Colonic mucosa (tissue), 4 donors: Measurements from ENCODE around the gene FAM117B. TPM values are rescaled to one million over a fixed set of nuclear protein-coding genes. Genes with fewer than 3 reads are reported as not detected.

Experiments
- DNase-seq: peaks from one replicate; pipeline ENCODE4 v3.0.0-alpha.2; 2020
- H3K27ac ChIP-seq: fragments of 200-600 bp; one replicate; pipeline ENCODE4 v1.8.0; 2021
- H3K27me3 ChIP-seq: fragments of 200-600 bp; one replicate; pipeline ENCODE4 v1.8.0; 2021
- H3K36me3 ChIP-seq: fragments of 200-600 bp; one replicate; pipeline ENCODE4 v1.8.0; 2021
- H3K4me1 ChIP-seq: fragments of 200-600 bp; one replicate; pipeline ENCODE4 v1.8.0; 2021; ENCODE audit warnings: mild to moderate bottlenecking
- H3K4me3 ChIP-seq: fragments of 200-600 bp; one replicate; pipeline ENCODE4 v1.8.0; 2021
- H3K9ac ChIP-seq, 2 donors: one replicate each; pipeline ENCODE4 v1.7.0; 2013; ENCODE audit warnings: control low read depth in 2 of 2, low read depth in 2 of 2, low read length in 2 of 2
- H3K9me3 ChIP-seq: fragments of 200-600 bp; one replicate; pipeline ENCODE4 v1.8.0; 2021
- CTCF ChIP-seq: fragments of 200-600 bp; IDR thresholded peaks from one replicate; pipeline ENCODE4 v1.8.0; 2022; ENCODE audit warnings: antibody characterized with exemption, mild to moderate bottlenecking
- intact Hi-C: fragments of 100-400 bp; cut with DNase I; formaldehyde crosslinking; loops from one replicate; pipeline ENCODE4 v1.14.1; 2022
- total RNA-seq, 2 donors: library from RNA; stranded (reverse); fragmentation: NEBNext Ultra II Directional in 1 of 2; extraction: Animal tissue kit (Norgen Biotek cat#: 25700) in 1 of 2; gene quantifications; one replicate each; pipeline ENCODE4 v1.2.1, GENCODE V29; 2021
- donor health status: healthy.
- donor health status: DM: no; HTN: no; CAD: no.
- donor health status: DM: no; HTN: no; CAD: no.

The FAM117B gene
- total RNA-seq, 2 donors from 2014 or later = 16.3 to 20.1 TPM

GRCh38 chr2:202813387-202813786, 178.6 kb downstream of the FAM117B start:
- no peaks in the 10 kb centered on the region for H3K27me3 ChIP-seq
- H3K36me3 ChIP-seq = no peaks in the 10 kb centered on the region
- H3K9ac ChIP-seq = no peak overlapping the region
- no peak overlapping the region for H3K4me3 ChIP-seq
- no peaks in the 10 kb centered on the region for H3K9me3 ChIP-seq
- no peak for DNase-seq
- H3K27ac ChIP-seq = no peak overlapping the region
- no peaks in the 10 kb centered on the region for H3K4me1 ChIP-seq
- TF ChIP-seq CTCF = no peak
- intact Hi-C loops = no loop called here

- H3K4me3 ChIP-seq = no peak overlapping the region
- no peaks in the 10 kb centered on the region for H3K27me3 ChIP-seq
- no peak for DNase-seq
- no peaks in the 10 kb centered on the region for H3K4me1 ChIP-seq
- intact Hi-C loops = no loop called here
- no peaks in the 10 kb centered on the region for H3K9me3 ChIP-seq
- TF ChIP-seq CTCF = no peak
- H3K27ac ChIP-seq = no peak overlapping the region
- no peaks in the 10 kb centered on the region for H3K36me3 ChIP-seq
- H3K9ac ChIP-seq = no peak overlapping the region
These were observed 179.5 kb downstream of the FAM117B start for GRCh38 chr2:202814226-202814625.

- Histone ChIP-seq H3K27ac (no peak overlapping the region), H3K27me3 (no peaks in the 10 kb centered on the region), H3K9ac (no peak overlapping the region), H3K4me1 (no peaks in the 10 kb centered on the region), H3K4me3 (no peak overlapping the region), H3K9me3 (no peaks in the 10 kb centered on the region), H3K36me3 (no peaks in the 10 kb centered on the region)
- intact Hi-C loops = no loop called here
- no peak for DNase-seq
- no peak for TF ChIP-seq CTCF
These were observed 181.0 kb downstream of the FAM117B start for GRCh38 chr2:202815548-202816360.

GRCh38 chr2:202817771-202818170, 183.0 kb downstream of the FAM117B start:
- Histone ChIP-seq H3K27ac (no peak overlapping the region), H3K36me3 (no peaks in the 10 kb centered on the region), H3K4me3 (no peak overlapping the region), H3K9ac (no peak overlapping the region), H3K4me1 (no peaks in the 10 kb centered on the region), H3K27me3 (no peaks in the 10 kb centered on the region), H3K9me3 (no peaks in the 10 kb centered on the region)
- intact Hi-C loops = no loop called here
- TF ChIP-seq CTCF = no peak
- DNase-seq = no peak

GRCh38 chr2:202818321-202818720, 183.6 kb downstream of the FAM117B start:
- Histone ChIP-seq H3K9me3 (no peaks in the 10 kb centered on the region), H3K27me3 (no peaks in the 10 kb centered on the region), H3K36me3 (no peaks in the 10 kb centered on the region), H3K4me3 (no peak overlapping the region), H3K9ac (no peak overlapping the region), H3K27ac (no peak overlapping the region), H3K4me1 (no peaks in the 10 kb centered on the region)
- intact Hi-C loops = no loop called here
- no peak for DNase-seq
- no peak for TF ChIP-seq CTCF

Other genes starting within 250 kb of the FAM117B start
- gene ICA1L, start 236.8 kb downstream of the FAM117B start, total RNA-seq = 1 to 10 TPM in 1 of 2 donors, under 1 TPM in 1; 0.54 to 1.8 TPM